GM19372 (cell line): Measurements from ENCODE around the gene SLC12A4.
A peak's percentile ranks its signal among the peaks of the same experiment; 100 is the strongest.
"Not testable (repeated sequence)": the region's sequence is repeated elsewhere in the genome, so short reads cannot be mapped to it uniquely, and the experiment has no call there.

Source experiments
- ATAC-seq: cut with Tn5 transposase; IDR thresholded peaks from one replicate; pipeline ENCODE4 v1.9.1; 2021; ENCODE audit warnings: mild to moderate bottlenecking, low read depth, moderate library complexity; ENCODE audit not compliant: unreplicated experiment

Gene SLC12A4

GRCh38 chr16:67989322-67990017, 21.0 kb upstream of the SLC12A4 start:
- no peak for ATAC-seq

DNA sequence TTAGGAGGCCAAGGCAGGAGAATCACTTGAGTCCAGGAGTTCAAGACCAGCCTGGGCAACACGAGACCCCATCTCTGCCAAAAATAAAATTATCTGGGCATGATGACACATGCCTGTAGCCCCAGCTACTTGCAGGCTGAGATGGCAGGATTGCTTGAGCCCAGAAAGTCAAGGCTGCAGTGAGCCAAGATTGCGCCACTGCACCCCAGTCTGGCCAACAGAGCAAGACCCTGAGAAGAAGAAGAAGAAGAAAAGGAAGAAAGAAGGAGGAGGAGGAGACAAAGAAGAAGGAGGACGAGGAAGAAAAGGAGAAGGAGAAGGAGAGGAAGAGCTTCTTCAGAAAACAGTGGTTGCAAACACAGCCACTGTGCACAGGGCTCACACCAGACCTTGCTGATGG, 20.2 kb upstream of the SLC12A4 start:
- ATAC-seq = no peak

- no peak for ATAC-seq
Observed at GRCh38 chr16:67987460-67988160, 19.2 kb upstream of the SLC12A4 start.

DNA sequence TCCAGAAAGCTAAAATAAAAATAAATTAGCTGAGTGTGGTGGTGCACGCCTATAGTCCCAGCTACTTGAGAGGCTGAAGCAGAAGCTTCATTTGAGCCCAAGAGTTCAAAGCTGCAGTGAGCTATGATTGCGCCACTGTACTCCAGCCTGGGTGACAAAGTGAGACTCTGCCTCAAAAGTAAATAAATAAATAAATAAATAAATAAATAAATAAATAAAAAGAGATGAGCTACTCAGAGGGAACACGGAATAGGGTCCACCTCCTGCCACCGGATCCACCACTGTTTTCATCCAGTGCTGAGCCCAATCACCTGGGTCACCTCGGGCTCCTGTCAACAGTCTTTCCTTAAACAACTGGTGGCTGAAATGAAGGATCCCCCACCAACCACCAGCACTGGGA, 18.5 kb upstream of the SLC12A4 start:
- no peak for ATAC-seq

DNA sequence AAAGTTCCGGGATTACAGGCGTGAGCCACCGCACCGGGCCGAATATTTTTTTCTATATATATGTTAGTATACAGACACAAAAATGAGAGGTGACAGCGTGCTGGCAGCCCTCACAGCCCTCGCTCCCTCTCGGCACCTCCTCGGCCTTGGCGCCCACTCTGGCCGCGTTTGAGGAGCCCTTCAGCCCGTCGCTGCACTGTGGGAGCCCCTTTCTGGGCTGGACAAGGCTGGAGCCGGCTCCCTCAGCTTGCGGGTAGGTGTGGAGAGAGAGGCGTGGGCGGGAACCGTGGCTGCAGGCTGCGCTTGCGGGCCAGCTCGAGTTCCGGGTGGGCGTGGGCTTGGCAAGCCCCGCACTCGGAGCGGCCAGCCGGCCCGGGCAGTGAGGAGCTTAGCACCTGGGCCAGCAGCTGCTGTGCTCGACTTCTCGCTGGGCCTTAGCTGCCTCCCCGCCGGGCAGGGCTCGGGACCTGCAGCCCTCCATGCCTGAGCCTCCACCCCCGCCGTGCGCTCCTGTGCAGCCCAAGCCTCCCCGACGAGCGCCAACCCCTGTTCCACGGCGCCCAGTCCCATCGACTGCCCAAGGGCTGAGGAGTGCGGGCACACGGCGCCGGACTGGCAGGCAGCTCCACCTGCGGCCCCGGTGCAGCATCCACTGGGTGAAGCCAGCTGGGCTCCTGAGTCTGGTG, 13.7 kb upstream of the SLC12A4 start:
- ATAC-seq = no peak

DNA sequence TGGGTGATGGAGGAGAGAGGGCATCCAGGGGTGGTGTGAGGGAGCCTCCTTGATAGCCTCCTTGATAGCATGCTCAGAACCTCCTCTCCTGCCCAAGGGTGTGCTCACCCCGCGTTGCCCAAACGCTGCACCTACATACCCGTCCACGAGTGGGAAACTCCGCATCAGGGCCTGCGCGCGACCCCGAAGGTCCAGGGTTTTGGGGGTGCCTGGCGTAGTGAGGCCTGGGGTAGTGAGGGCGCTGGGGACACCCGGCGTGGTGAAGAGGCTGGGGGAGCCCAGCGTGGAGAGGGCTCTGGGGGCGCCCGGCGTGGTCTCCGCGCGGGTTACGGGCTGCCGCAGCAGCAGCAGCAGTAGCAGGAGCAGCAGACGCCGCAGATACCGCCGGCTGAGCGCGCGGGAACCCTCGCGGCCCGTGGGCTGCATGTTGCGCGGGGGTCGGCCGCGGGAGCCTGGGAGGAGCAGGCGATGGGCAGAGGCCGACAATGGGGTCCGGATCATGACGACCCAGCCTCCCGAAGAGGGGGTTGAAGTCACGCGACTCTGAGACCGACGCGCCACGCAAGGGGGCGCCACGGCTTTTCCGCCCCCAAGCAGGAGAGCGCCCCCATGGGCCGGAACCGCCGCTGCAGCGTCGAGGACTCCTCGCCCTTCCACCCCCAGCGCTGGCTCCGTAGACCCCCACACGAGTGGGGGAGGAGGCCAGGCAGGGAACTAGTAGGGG, 11.7 kb upstream of the SLC12A4 start, which contains the start of gene DPEP3:
Gene DPEP3, minus strand, starts transcription at position 545 of the 724 bp plus-strand sequence. Its CDS starts 119 bp downstream, at position 426.
- ATAC-seq = no peak

DNA sequence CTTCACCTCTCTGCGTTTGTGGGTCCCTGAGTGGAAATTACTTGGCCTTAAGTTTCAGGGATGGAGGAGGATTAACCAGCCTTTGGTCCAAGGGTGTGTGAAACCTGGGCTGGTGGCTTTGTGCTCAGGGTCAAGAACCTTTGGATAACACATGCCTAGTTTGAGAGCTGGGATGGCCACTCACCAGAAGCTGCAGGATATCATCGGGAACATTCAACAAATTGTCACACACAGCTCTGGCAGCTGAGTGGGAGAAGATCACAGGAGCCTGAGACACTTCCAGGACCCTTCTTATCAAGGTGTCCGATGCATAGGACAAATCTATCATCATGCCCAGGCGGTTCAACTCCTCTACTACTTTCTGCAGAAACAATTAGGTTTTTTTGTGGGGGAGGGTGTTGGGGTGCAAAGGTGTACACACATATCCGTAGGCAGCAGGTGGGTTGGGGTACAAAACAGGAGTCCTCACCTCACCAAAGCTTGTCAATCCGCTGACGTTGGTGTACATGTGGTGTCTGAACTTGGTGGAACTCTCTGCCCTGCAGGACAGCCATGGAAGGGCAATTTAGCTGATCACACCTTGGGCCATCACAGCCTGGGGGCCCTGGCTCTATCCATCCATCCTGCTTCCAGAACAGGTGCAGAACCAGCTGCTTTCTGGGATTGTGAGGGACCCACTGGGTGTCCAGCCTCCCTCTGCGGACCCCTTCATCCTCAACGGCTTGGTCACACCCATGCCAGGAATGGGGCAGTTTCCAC, 9.2 kb upstream of the SLC12A4 start:
- ATAC-seq = no peak

GRCh38 chr16:67977005-67977404, 8.6 kb upstream of the SLC12A4 start:
- no peak for ATAC-seq

DNA sequence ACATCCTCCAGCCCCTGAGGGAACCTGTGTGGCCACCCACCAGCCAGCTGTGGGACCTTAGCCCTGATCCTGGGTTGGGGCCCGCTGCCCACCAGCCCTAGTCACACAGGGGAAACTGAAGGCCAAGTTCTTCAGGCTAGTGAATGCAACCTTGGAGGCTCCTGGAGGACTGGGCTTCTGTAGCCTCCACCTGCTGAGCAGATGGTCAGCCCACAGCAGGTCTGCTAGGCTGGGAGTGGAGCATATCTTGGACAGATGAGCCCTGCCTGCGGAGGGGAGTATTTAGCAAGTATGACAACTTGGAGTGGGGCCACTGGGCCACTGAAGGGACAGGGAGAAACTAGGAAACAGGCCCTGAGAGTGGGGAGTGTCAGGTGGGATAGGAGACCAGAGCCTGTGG, 7.8 kb upstream of the SLC12A4 start:
- no peak for ATAC-seq

DNA sequence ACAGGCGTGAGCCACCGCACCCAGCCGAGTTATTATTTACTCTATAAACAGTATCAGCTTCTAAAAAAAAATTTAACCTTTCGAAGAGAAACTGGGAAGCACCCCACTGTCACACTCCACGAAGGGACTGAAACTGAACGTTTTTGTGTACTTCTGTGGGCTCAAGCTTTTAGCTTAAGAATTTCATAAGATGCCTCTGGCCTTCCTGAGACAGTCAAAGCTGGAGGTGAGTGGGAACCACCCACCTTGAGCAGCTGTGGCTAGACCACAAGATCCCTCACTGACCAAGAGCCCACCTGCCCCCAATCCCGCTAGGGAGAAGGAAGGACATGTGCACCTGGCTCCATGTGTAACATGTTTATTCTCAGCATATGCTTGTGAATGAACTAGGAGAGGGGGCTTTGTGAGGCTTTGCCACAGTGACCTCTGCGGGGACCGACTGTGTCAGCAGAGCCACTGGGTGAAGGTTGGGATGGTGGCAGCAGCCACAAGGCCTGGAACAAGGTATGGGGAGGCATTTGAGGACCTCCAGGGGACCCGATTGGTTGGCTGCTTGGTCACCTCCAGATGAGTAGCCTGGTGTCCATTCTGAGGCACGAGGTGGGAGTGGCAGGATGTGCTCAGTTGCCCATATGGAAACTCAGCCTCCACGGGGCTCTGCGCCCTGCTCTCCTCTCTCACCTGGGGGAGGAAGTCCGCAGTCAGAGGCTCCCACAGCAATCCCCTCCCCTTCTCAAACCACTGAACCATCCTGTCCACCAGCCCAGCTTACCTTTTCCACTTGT, 7.1 kb upstream of the SLC12A4 start:
- ATAC-seq = no peak

DNA sequence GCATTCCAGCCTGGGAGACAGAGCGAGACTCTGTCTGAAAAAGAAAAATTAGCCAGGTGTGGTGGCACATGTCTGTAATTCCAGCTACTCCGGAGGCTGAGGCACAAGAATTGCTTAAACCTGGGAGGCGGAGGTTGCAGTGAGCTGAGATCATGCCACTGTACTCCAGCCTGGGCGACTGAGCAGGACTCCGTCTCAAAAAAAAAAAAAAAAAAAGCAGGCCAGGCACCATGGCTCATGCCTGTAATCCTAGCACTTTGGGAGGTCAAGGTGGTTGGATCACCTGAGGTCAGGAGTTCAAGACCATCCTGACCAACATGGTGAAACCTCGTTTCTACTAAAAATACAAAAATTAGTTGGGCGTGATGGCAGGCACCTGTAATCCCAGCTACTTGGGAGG, 3.8 kb upstream of the SLC12A4 start:
- ATAC-seq = not testable (repeated sequence)

DNA sequence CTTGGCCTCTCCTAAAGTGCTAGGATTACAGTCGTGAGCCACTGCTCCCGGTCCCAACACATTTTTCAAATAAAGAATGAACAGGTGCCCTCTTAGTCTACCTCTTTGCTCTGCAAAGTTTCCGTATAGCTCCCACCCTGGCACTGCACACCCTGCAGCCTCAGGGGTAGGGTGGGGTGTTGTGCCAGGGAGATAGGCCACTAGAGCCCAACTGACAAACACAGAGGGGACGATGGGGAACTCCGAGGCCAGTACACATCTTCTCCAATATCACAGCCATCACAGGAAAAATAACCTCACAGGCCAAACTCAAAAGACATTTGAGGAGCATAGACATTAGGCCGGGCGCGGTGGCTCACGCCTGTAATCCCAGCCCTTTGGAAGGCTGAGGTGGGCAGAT, 2.7 kb upstream of the SLC12A4 start:
- ATAC-seq = no peak

GRCh38 chr16:67969254-67970039, 1.0 kb upstream of the SLC12A4 start:
- ATAC-seq = no peak

- peak; percentile 24 for ATAC-seq
Observed at GRCh38 chr16:67967958-67968399, 458 bp downstream of the SLC12A4 start.

- no peak for ATAC-seq
Observed at GRCh38 chr16:67967183-67967957, 1.1 kb downstream of the SLC12A4 start.

GRCh38 chr16:67966549-67967182, 1.8 kb downstream of the SLC12A4 start:
- ATAC-seq = no peak
